GM18511 (cell line): ENCODE results near the gene LGALS7B.
"Not testable (repeated sequence)": the region's sequence is repeated elsewhere in the genome, so short reads cannot be mapped to it uniquely, and the experiment has no call there.

ENCODE experiments used
- ATAC-seq: cut with Tn5 transposase; IDR thresholded peaks from one replicate; pipeline ENCODE4 v1.9.1; 2021; ENCODE audit warnings: mild to moderate bottlenecking, moderate library complexity; ENCODE audit not compliant: unreplicated experiment

Gene LGALS7B

GRCh38 chr19:38788478-38789243, at the start of gene LGALS7B:
Gene LGALS7B, plus strand, starts transcription at chr19:38789200. Its CDS starts 27 bp downstream, at chr19:38789227.
- ATAC-seq, result no peak

GRCh38 chr19:38739440-38740256, 49.4 kb upstream of the LGALS7B start:
- ATAC-seq, result no peak

- ATAC-seq, result no peak
Observed at GRCh38 chr19:38740257-38740592, 48.8 kb upstream of the LGALS7B start.

GRCh38 chr19:38740932-38741331, 48.1 kb upstream of the LGALS7B start:
- ATAC-seq, result no peak

- no peak for ATAC-seq
Observed at GRCh38 chr19:38741670-38742069, 47.3 kb upstream of the LGALS7B start.

- no peak for ATAC-seq
Observed at GRCh38 chr19:38742296-38742695, 46.7 kb upstream of the LGALS7B start.

GRCh38 chr19:38742906-38743305, 46.1 kb upstream of the LGALS7B start:
- no peak for ATAC-seq

- no peak for ATAC-seq
Observed at GRCh38 chr19:38743394-38744297, 45.4 kb upstream of the LGALS7B start.

- no peak for ATAC-seq
Observed at GRCh38 chr19:38744298-38744681, 44.7 kb upstream of the LGALS7B start, which contains the start of gene CAPN12. Gene CAPN12, minus strand, starts transcription at chr19:38744474. Its CDS starts 309 bp downstream, at chr19:38744165.

- no peak for ATAC-seq
Observed at GRCh38 chr19:38744874-38745273, 44.1 kb upstream of the LGALS7B start.

- no peak for ATAC-seq
Observed at GRCh38 chr19:38745316-38745715, 43.7 kb upstream of the LGALS7B start.

GRCh38 chr19:38753783-38754182, 35.2 kb upstream of the LGALS7B start:
- ATAC-seq, result not testable (repeated sequence)

GRCh38 chr19:38754196-38754595, 34.8 kb upstream of the LGALS7B start:
- not testable (repeated sequence) for ATAC-seq

GRCh38 chr19:38759590-38760003, 29.4 kb upstream of the LGALS7B start:
- no peak for ATAC-seq

GRCh38 chr19:38760805-38761517, 28.0 kb upstream of the LGALS7B start:
- not testable (repeated sequence) for ATAC-seq

- not testable (repeated sequence) for ATAC-seq
Observed at GRCh38 chr19:38761884-38762389, 27.1 kb upstream of the LGALS7B start.

GRCh38 chr19:38763795-38764220, 25.2 kb upstream of the LGALS7B start:
- no peak for ATAC-seq

GRCh38 chr19:38765214-38765613, 23.8 kb upstream of the LGALS7B start:
- ATAC-seq, result no peak

GRCh38 chr19:38766276-38767047, 22.5 kb upstream of the LGALS7B start:
- no peak for ATAC-seq
